IMR-90 (cell line): ENCODE results near the gene NECAB2. TPM values are rescaled to one million over a fixed set of nuclear protein-coding genes. Genes with fewer than 3 reads are reported as not detected.

Experiments used
- ATAC-seq: fragments of 200-7000 bp; cut with Tn5 transposase; 2 replicates; pipeline ENCODE4 v1.9.1; 2020; ENCODE audit warnings: low read depth, mild to moderate bottlenecking, moderate library complexity
- BruUV-seq: library from RNA; stranded (reverse); fragments of 400-500 nt; replicated peaks from 2 replicates; lab custom pipeline; 2021; lab: Mats Ljungman, UMichigan
- CTCF ChIA-PET: fragments of 300-600 bp; formaldehyde crosslinking; extraction: SDS; loops from one replicate; lab custom pipeline; 2021; ENCODE audit warnings: antibody characterized with exemption; lab: Yijun Ruan, JAX
- POLR2A ChIA-PET: fragments of 300-600 bp; sonication (Branson Sonifier 250); formaldehyde crosslinking; loops from one replicate; lab custom pipeline; 2022; ENCODE audit warnings: antibody characterized with exemption; ENCODE audit not compliant: unreplicated experiment; lab: Charles Lee
- DNase-seq: peaks from one replicate; pipeline ENCODE4 v3.0.0; 2013
- H2AFZ ChIP-seq: replicated peaks from 2 replicates; pipeline ENCODE3; 2013; ENCODE audit warnings: low read length, mild to moderate bottlenecking; ENCODE audit not compliant: poor library complexity
- H2AK5ac ChIP-seq: 2 replicates; pipeline ENCODE4 v1.6.1; 2013; ENCODE audit warnings: low read depth, low read length, inconsistent platforms
- H2AK9ac ChIP-seq: replicated peaks from 2 replicates; pipeline ENCODE3; 2013; ENCODE audit warnings: mild to moderate bottlenecking, low read depth, low read length, moderate library complexity; ENCODE audit not compliant: poor library complexity
- H2BK120ac ChIP-seq: 2 replicates; pipeline ENCODE4 v1.6.1; 2013; ENCODE audit warnings: low read depth, low read length, inconsistent platforms
- H2BK15ac ChIP-seq: 3 replicates; pipeline ENCODE4 v1.6.1; 2013; ENCODE audit warnings: low read depth, low read length, inconsistent platforms
- H2BK20ac ChIP-seq: 2 replicates; pipeline ENCODE4 v1.6.1; 2013; ENCODE audit warnings: low read depth, mild to moderate bottlenecking, inconsistent platforms, low read length, moderate library complexity
- H2BK5ac ChIP-seq: 2 replicates; pipeline ENCODE4 v1.6.1; 2013; ENCODE audit warnings: mild to moderate bottlenecking, low read depth, low read length, inconsistent platforms; ENCODE audit not compliant: poor library complexity, severe bottlenecking
- H3K14ac ChIP-seq: replicated peaks from 2 replicates; pipeline ENCODE4 v1.6.1; 2013; ENCODE audit warnings: low read depth, low read length, inconsistent platforms
- H3K18ac ChIP-seq: 2 replicates; pipeline ENCODE4 v1.6.1; 2013; ENCODE audit warnings: low read depth, low read length, control low read depth
- H3K23ac ChIP-seq: 2 replicates; pipeline ENCODE4 v1.6.1; 2013; ENCODE audit warnings: low read depth, low read length, inconsistent platforms
- H3K27ac ChIP-seq: 2 replicates; pipeline ENCODE4 v1.5.1; 2013; ENCODE audit warnings: mild to moderate bottlenecking, control low read depth, low read length; ENCODE audit not compliant: insufficient read depth
- H3K27me3 ChIP-seq: 2 replicates; pipeline ENCODE4 v1.6.1; 2013; ENCODE audit warnings: low read length; ENCODE audit not compliant: control insufficient read depth, insufficient read depth
- H3K36me3 ChIP-seq: 2 replicates; pipeline ENCODE4 v1.6.1; 2013; ENCODE audit warnings: low read length, mixed read lengths; ENCODE audit not compliant: control insufficient read depth, insufficient read depth
- H3K4ac ChIP-seq: 2 replicates; pipeline ENCODE4 v1.6.1; 2013; ENCODE audit warnings: low read depth, low read length, inconsistent platforms
- H3K4me1 ChIP-seq: 2 replicates; pipeline ENCODE4 v1.6.1; 2013; ENCODE audit warnings: low read length, mixed read lengths; ENCODE audit not compliant: control insufficient read depth, insufficient read depth
- H3K4me2 ChIP-seq: 2 replicates; pipeline ENCODE4 v1.6.1; 2013; ENCODE audit warnings: low read depth, mild to moderate bottlenecking, control low read depth, low read length, moderate library complexity
- H3K4me3 ChIP-seq: 2 replicates; pipeline ENCODE4 v1.5.1; 2013; ENCODE audit warnings: low read depth, mild to moderate bottlenecking, control low read depth, low read length, moderate library complexity; ENCODE audit not compliant: insufficient read depth
- H3K56ac ChIP-seq: 2 replicates; pipeline ENCODE4 v1.6.1; 2013; ENCODE audit warnings: low read length, inconsistent platforms; ENCODE audit not compliant: insufficient read depth; ENCODE audit errors: extremely low read depth
- H3K79me1 ChIP-seq, 2 experiments: 2 replicates each; pipeline ENCODE4 v1.6.1; 2013; ENCODE audit warnings: low read length in 2 of 2, inconsistent platforms in 1 of 2, low read depth in 1 of 2
- H3K9ac ChIP-seq: 2 replicates; pipeline ENCODE4 v1.6.1; 2013; ENCODE audit warnings: low read depth, low read length, control low read depth
- H3K9me1 ChIP-seq: 2 replicates; pipeline ENCODE4 v1.6.1; 2013; ENCODE audit warnings: low read length, inconsistent platforms; ENCODE audit not compliant: insufficient read depth
- H3K9me3 ChIP-seq: 2 replicates; pipeline ENCODE4 v1.6.1; 2013; ENCODE audit warnings: low read length; ENCODE audit not compliant: control insufficient read depth, insufficient read depth
- H4K20me1 ChIP-seq: 2 replicates; pipeline ENCODE4 v1.6.1; 2013; ENCODE audit warnings: low read length, inconsistent platforms; ENCODE audit not compliant: insufficient read depth
- H4K5ac ChIP-seq: 2 replicates; pipeline ENCODE4 v1.6.1; 2013; ENCODE audit warnings: mild to moderate bottlenecking, low read depth, low read length, control low read depth
- H4K8ac ChIP-seq, 2 experiments: 2 replicates each; pipeline ENCODE4 v1.6.1; 2013; ENCODE audit warnings: low read depth in 2 of 2, low read length in 2 of 2, control low read depth in 1 of 2, inconsistent platforms in 1 of 2
- H4K91ac ChIP-seq: 2 replicates; pipeline ENCODE4 v1.6.1; 2013; ENCODE audit warnings: low read depth, low read length, inconsistent platforms; ENCODE audit not compliant: insufficient read depth
- RCOR1 ChIP-seq: IDR thresholded peaks from 2 replicates; pipeline ENCODE4 v1.6.1; 2012; ENCODE audit warnings: mild to moderate bottlenecking, low read length, improper control_type of control experiment; ENCODE audit not compliant: insufficient replicate concordance
- RFX5 ChIP-seq: IDR thresholded peaks from 2 replicates; pipeline ENCODE4 v1.8.0; 2012; ENCODE audit warnings: low read depth, mild to moderate bottlenecking, low read length, moderate library complexity
- WGBS, 2 experiments: methylation state at CpG; one replicate each; pipeline versions ENCODE4 v1.1.5 to v1.1.7; 2013; ENCODE audit warnings: missing lambda C conversion rate in 2 of 2; ENCODE audit not compliant: insufficient read length in 1 of 2; ENCODE audit errors: extremely low coverage in 2 of 2; 5-methylcytosine and 5-hydroxymethylcytosine counted together
- dilution Hi-C: fragments of 300-500 bp; cut with HindIII; formaldehyde crosslinking; loops from one replicate; pipeline ENCODE4 v1.14.3; 2018; ENCODE audit warnings: low sequenced_read_pairs; ENCODE audit not compliant: unreplicated experiment
- in situ Hi-C: fragments of 300-500 bp; cut with MboI; formaldehyde crosslinking; loops from 3 replicates; pipeline ENCODE4 v1.14.3; 2019; ENCODE audit warnings: low sequenced_read_pairs, inconsistent platforms, mixed read lengths
- intact Hi-C: fragments of 100-400 bp; cut with micrococcal nuclease; formaldehyde crosslinking; loops from 2 replicates; pipeline ENCODE4 v1.10.0; 2022
- polyA plus RNA-seq, 3 experiments: library from polyadenylated mRNA; depleted of rRNA; stranded (reverse); fragments of >200 nt; gene quantifications; 2 replicates each; pipeline ENCODE4 v1.2.3, GENCODE V29; 2012; ENCODE audit warnings: low replicate concordance in 1 of 3
- total RNA-seq: library from RNA; depleted of rRNA; stranded (reverse); fragments of >200 nt; gene quantifications from 2 replicates; pipeline ENCODE4 v1.2.3, GENCODE V29; 2012

NECAB2 gene
- total and polyA plus RNA-seq, 2 of the 4 experiments (the other 2 are of a cell fraction): 0.27 TPM; not detected in 1

GRCh38 chr16:84004442-84004841 is 36.4 kb downstream of the NECAB2 start:
- H4K91ac ChIP-seq: no peak overlapping the region
- no peak overlapping the region for H3K56ac ChIP-seq
- H3K27ac ChIP-seq: no peak overlapping the region
- no peak overlapping the region for H2BK20ac ChIP-seq
- H3K4me1 ChIP-seq: no peaks in the 10 kb centered on the region
- no peaks in the 10 kb centered on the region; the same call in 1 of the 2 replicates for H4K20me1 ChIP-seq
- no peak overlapping the region for H4K8ac ChIP-seq
- H3K4me3 ChIP-seq: no peak overlapping the region
- H3K18ac ChIP-seq: no peak overlapping the region
- CTCF ChIA-PET: no interaction called here
- H2BK120ac ChIP-seq: no peak overlapping the region
- H3K4me2 ChIP-seq: no peak overlapping the region
- in situ Hi-C loops (no loop called here), intact Hi-C loops (no loop called here), dilution Hi-C loops (no loop called here)
- 81% methylated on average over 5 of the region's 7 CpGs; no CpG with 5 or more reads in 1 of the 2 experiments for WGBS, 2 experiments
- no peak overlapping the region for H3K14ac ChIP-seq
- H3K9me1 ChIP-seq: no peaks in the 10 kb centered on the region
- no peaks in the 10 kb centered on the region for H3K36me3 ChIP-seq
- no TSS peak for BruUV-seq
- no peak for TF ChIP-seq RCOR1
- no peak for TF ChIP-seq RFX5
- no peaks in the 10 kb centered on the region for H3K79me1 ChIP-seq
- ATAC-seq: no peak
- no peak overlapping the region for H3K9ac ChIP-seq
- no peak overlapping the region for H2AK5ac ChIP-seq
- peaks cover 57% of the 10 kb centered on the region for H3K27me3 ChIP-seq
- no peak overlapping the region for H2BK5ac ChIP-seq
- no peak overlapping the region for H2BK15ac ChIP-seq
- no peak overlapping the region for H2AK9ac ChIP-seq
- H3K4ac ChIP-seq: no peak overlapping the region
- H3K9me3 ChIP-seq: peaks cover 5% of the 10 kb centered on the region
- H4K5ac ChIP-seq: no peak overlapping the region
- DNase-seq: no peak
- no peak overlapping the region for H3K23ac ChIP-seq
- POLR2A ChIA-PET: no interaction called here
- no peak overlapping the region for H2AFZ ChIP-seq
